H1 (cell line): ENCODE data around the gene STOML2. TPM values are rescaled to one million over a fixed set of nuclear protein-coding genes. Genes with fewer than 3 reads are reported as not detected.

Source experiments
- CTCF ChIA-PET: fragments of 300-600 bp; sonication (Branson Sonifier 250); formaldehyde crosslinking; loops from one replicate; lab custom pipeline; 2021; ENCODE audit not compliant: partially characterized antibody; lab: Charles Lee
- POLR2A ChIA-PET: fragments of 300-600 bp; sonication (Branson Sonifier 250); formaldehyde crosslinking; loops from one replicate; lab custom pipeline; 2021; ENCODE audit warnings: inconsistent platforms; ENCODE audit not compliant: partially characterized antibody; lab: Charles Lee
- DNase-seq, 2 experiments: peaks; one replicate each; pipeline versions ENCODE4 v3.0.0 to v3.0.0-alpha.2; 2010 to 2022; ENCODE audit warnings: low spot score in 2 of 2, low read depth in 1 of 2, mixed read lengths in 1 of 2
- FAIRE-seq: peaks from 2 replicates; lab custom pipeline; 2011; peaks lifted over from hg19 to GRCh38; lab: Jason Lieb, UNC
- H2AFZ ChIP-seq: 2 replicates; pipeline ENCODE4 v1.8.1; 2012; ENCODE audit warnings: low read length, inconsistent platforms
- H2AK5ac ChIP-seq: 2 replicates; pipeline ENCODE4 v1.6.1; 2013; ENCODE audit warnings: low read depth, low read length
- H2BK120ac ChIP-seq: replicated peaks from 2 replicates; pipeline ENCODE3; 2013; ENCODE audit warnings: low read depth, low read length, inconsistent platforms
- H2BK12ac ChIP-seq: 2 replicates; pipeline ENCODE4 v1.6.1; 2013; ENCODE audit warnings: low read depth, low read length
- H2BK15ac ChIP-seq: 2 replicates; pipeline ENCODE4 v1.6.1; 2013; ENCODE audit warnings: low read length
- H2BK20ac ChIP-seq: 2 replicates; pipeline ENCODE4 v1.6.1; 2013; ENCODE audit warnings: low read length
- H2BK5ac ChIP-seq: 2 replicates; pipeline ENCODE4 v1.6.1; 2013; ENCODE audit warnings: low read depth, low read length
- H3K14ac ChIP-seq: 2 replicates; pipeline ENCODE4 v1.6.1; 2013; ENCODE audit warnings: inconsistent platforms; ENCODE audit not compliant: insufficient read length
- H3K18ac ChIP-seq: 2 replicates; pipeline ENCODE4 v1.6.1; 2013; ENCODE audit warnings: low read length; ENCODE audit errors: extremely low read depth
- H3K23ac ChIP-seq: 2 replicates; pipeline ENCODE4 v1.6.1; 2013; ENCODE audit warnings: inconsistent platforms; ENCODE audit not compliant: insufficient read length
- H3K23me2 ChIP-seq: 2 replicates; pipeline ENCODE4 v1.6.1; 2013; ENCODE audit warnings: low read depth, low read length
- H3K27ac ChIP-seq: 2 replicates; pipeline ENCODE4 v1.6.1; 2011; ENCODE audit warnings: low read depth, low read length, inconsistent platforms
- H3K27me3 ChIP-seq, 4 experiments: replicated peaks in 1 of 4; 1 replicate in 1 of 4; 2 replicates in 3 of 4; pipeline versions ENCODE4 v1.6.1 to v1.8.1; 2011 to 2013; ENCODE audit warnings: low read length in 3 of 4, mild to moderate bottlenecking in 3 of 4, inconsistent platforms in 2 of 4, mixed read lengths in 2 of 4, moderate library complexity in 1 of 4; ENCODE audit not compliant: control insufficient read depth in 3 of 4, insufficient read depth in 3 of 4; ENCODE audit errors: extremely low read depth in 1 of 4
- H3K36me3 ChIP-seq, 4 experiments: 2 replicates each; pipeline versions ENCODE4 v1.6.1 to v1.8.1; 2011 to 2013; ENCODE audit warnings: mild to moderate bottlenecking in 4 of 4, low read length in 3 of 4, moderate library complexity in 2 of 4, control low read depth in 1 of 4, inconsistent platforms in 1 of 4; ENCODE audit not compliant: insufficient read depth in 4 of 4, control insufficient read depth in 2 of 4
- H3K4ac ChIP-seq: replicated peaks from 2 replicates; pipeline ENCODE3; 2013; ENCODE audit warnings: low read length, low read depth, mixed read lengths, inconsistent platforms; ENCODE audit not compliant: insufficient read length
- H3K4me1 ChIP-seq, 4 experiments: replicated peaks in 1 of 4; 1 replicate in 1 of 4; 2 replicates in 3 of 4; pipeline versions ENCODE4 v1.6.1 to v1.8.1; 2011 to 2013; ENCODE audit warnings: low read length in 3 of 4, inconsistent platforms in 2 of 4, mixed read lengths in 1 of 4; ENCODE audit not compliant: insufficient read depth in 4 of 4, control insufficient read depth in 3 of 4
- H3K4me2 ChIP-seq, 2 experiments: 2 replicates each; pipeline versions ENCODE4 v1.6.1 to v1.8.1; 2011 to 2013; ENCODE audit warnings: low read depth in 2 of 2, low read length in 2 of 2, control low read depth in 1 of 2, inconsistent platforms in 1 of 2, mild to moderate bottlenecking in 1 of 2; ENCODE audit not compliant: insufficient read depth in 1 of 2
- H3K4me3 ChIP-seq, 4 experiments: fragments of 200-600, 300-600 bp in 1 of 4; sonication (generic), shearing (Covaris generic), sonication (Bioruptor Twin) in 1 of 4; 2 replicates each; pipeline versions ENCODE4 v1.5.1 to v1.8.1; 2011 to 2016; ENCODE audit warnings: low read length in 4 of 4, low read depth in 3 of 4, control low read depth in 2 of 4, inconsistent platforms in 2 of 4, mild to moderate bottlenecking in 2 of 4, mixed read lengths in 1 of 4, moderate library complexity in 1 of 4; ENCODE audit not compliant: insufficient read depth in 2 of 4; ENCODE audit errors: extremely low read depth in 1 of 4
- H3K56ac ChIP-seq: replicated peaks from 2 replicates; pipeline ENCODE3; 2013; ENCODE audit warnings: low read depth, mild to moderate bottlenecking, mixed read lengths, low read length, inconsistent platforms; ENCODE audit not compliant: insufficient read length
- H3K79me1 ChIP-seq: 2 replicates; pipeline ENCODE4 v1.6.1; 2013; ENCODE audit warnings: low read depth, low read length, control low read depth
- H3K79me2 ChIP-seq, 2 experiments: 2 replicates each; pipeline versions ENCODE4 v1.6.1 to v1.8.1; 2012 to 2013; ENCODE audit warnings: low read length in 2 of 2, mild to moderate bottlenecking in 2 of 2, inconsistent platforms in 1 of 2; ENCODE audit not compliant: insufficient read depth in 2 of 2, control insufficient read depth in 1 of 2
- H3K9ac ChIP-seq, 4 experiments: replicated peaks in 1 of 4; 1 replicate in 1 of 4; 2 replicates in 3 of 4; pipeline versions ENCODE4 v1.6.1 to v1.8.1; 2011 to 2013; ENCODE audit warnings: low read depth in 3 of 4, low read length in 3 of 4, control low read depth in 2 of 4, mild to moderate bottlenecking in 2 of 4, moderate library complexity in 2 of 4, inconsistent platforms in 1 of 4; ENCODE audit errors: extremely low read depth in 1 of 4
- H3K9me3 ChIP-seq, 2 experiments: 2 replicates each; pipeline versions ENCODE4 v1.6.1 to v1.8.1; 2012 to 2013; ENCODE audit warnings: mild to moderate bottlenecking in 2 of 2, moderate library complexity in 2 of 2, control low read depth in 1 of 2, inconsistent platforms in 1 of 2, low read depth in 1 of 2, low read length in 1 of 2, mixed read lengths in 1 of 2; ENCODE audit not compliant: insufficient read depth in 2 of 2
- H4K20me1 ChIP-seq, 2 experiments: replicated peaks in 1 of 2; 2 replicates each; pipeline versions ENCODE3 to v1.8.1; 2011 to 2013; ENCODE audit warnings: inconsistent platforms in 2 of 2, low read length in 2 of 2, mild to moderate bottlenecking in 1 of 2; ENCODE audit not compliant: insufficient read depth in 2 of 2, control insufficient read depth in 1 of 2
- H4K5ac ChIP-seq: 2 replicates; pipeline ENCODE4 v1.6.1; 2013; ENCODE audit warnings: low read length, low read depth, mixed read lengths, inconsistent platforms; ENCODE audit not compliant: insufficient read length
- H4K8ac ChIP-seq: 2 replicates; pipeline ENCODE4 v1.8.0; 2013; ENCODE audit warnings: mild to moderate bottlenecking, moderate library complexity, low read length, inconsistent platforms; ENCODE audit not compliant: insufficient read depth; ENCODE audit errors: extremely low read depth
- H4K91ac ChIP-seq: replicated peaks from 2 replicates; pipeline ENCODE3; 2013; ENCODE audit warnings: low read length, mixed read lengths, inconsistent platforms; ENCODE audit not compliant: insufficient read length
- BACH1 ChIP-seq: IDR thresholded peaks from 2 replicates; pipeline ENCODE4 v1.6.1; 2012; ENCODE audit warnings: low read length, improper control_type of control experiment
- SRF ChIP-seq: IDR thresholded peaks from 2 replicates; pipeline ENCODE4 v1.6.1; 2011; ENCODE audit warnings: mild to moderate bottlenecking, low read depth, low read length, moderate library complexity
- YY1 ChIP-seq: IDR thresholded peaks from 2 replicates; pipeline ENCODE4 v1.6.1; 2011; ENCODE audit warnings: low read depth, mild to moderate bottlenecking, low read length
- WGBS, 2 experiments: shearing (Covaris generic) in 1 of 2; methylation state at CpG; one replicate each; pipeline versions ENCODE4 v1.1.6 to v1.1.7; 2013 to 2015; ENCODE audit warnings: low lambda C conversion rate in 2 of 2, mixed read lengths in 2 of 2, inconsistent platforms in 1 of 2, low coverage in 1 of 2, missing lambda C conversion rate in 1 of 2; ENCODE audit not compliant: insufficient replicate concordance in 2 of 2, insufficient coverage in 1 of 2, insufficient read length in 1 of 2; ENCODE audit errors: extremely low coverage in 1 of 2, missing lambda C conversion rate in 1 of 2; 5-methylcytosine and 5-hydroxymethylcytosine counted together
- polyA plus RNA-seq, 7 experiments: library from polyadenylated mRNA; depleted of rRNA in 3 of 7; stranded (reverse) in 5 of 7; unstranded in 2 of 7; fragments of >200 nt in 5 of 7; fragments of 200-250 nt in 2 of 7; gene quantifications; 1 replicate in 5 of 7; 2 replicates in 1 of 7; 4 replicates in 1 of 7; pipeline versions ENCODE4 v1.2.1 to v1.2.3, GENCODE V29; 2011 to 2013; ENCODE audit warnings: missing spikeins in 2 of 7, mixed read lengths in 2 of 7
- total RNA-seq: library from RNA; stranded (reverse); fragmentation: NEBNext Ultra II Directional; extraction: Animal tissue kit (Norgen Biotek cat#: 25700); gene quantifications from 2 replicates; pipeline ENCODE4 v1.2.1, GENCODE V29; 2021

The STOML2 gene
- total and polyA plus RNA-seq, 2 of the 8 experiments (the other 6 are each of a cell fraction or from before 2014, with no cell fraction given), result 203 to 256 TPM

- H3K56ac ChIP-seq, result no peak overlapping the region
- H2BK15ac ChIP-seq, result no peak overlapping the region
- no peak overlapping the region for H4K5ac ChIP-seq
- peaks cover 19 to 42% (median 36%) of the 10 kb centered on the region in 4 experiments for H3K36me3 ChIP-seq
- 92% methylated on average over 8 of the region's 8 CpGs; no CpG with 5 or more reads in 1 of the 2 experiments for WGBS, 2 experiments
- no peak overlapping the region for H3K27ac ChIP-seq
- no peak overlapping the region for H2AK5ac ChIP-seq
- H3K4me1 ChIP-seq, result peaks cover 6 to 24% (median 10%) of the 10 kb centered on the region in 4 experiments
- no peak overlapping the region for H2BK12ac ChIP-seq
- H3K4ac ChIP-seq, result no peak overlapping the region
- H3K4me2 ChIP-seq, result no peak overlapping the region
- peaks cover 23 to 45% of the 10 kb centered on the region in 2 experiments for H3K79me2 ChIP-seq
- POLR2A ChIA-PET, result interaction anchor here (0.9 to 17.6 kb wide), 2 partner anchors 23 to 24 kb away, joined by 4 to 440 read pairs; partner anchors contain the start of genes PIGO and STOML2
- no peak overlapping the region for H3K18ac ChIP-seq
- H2BK120ac ChIP-seq, result no peak overlapping the region
- no peak overlapping the region for H4K91ac ChIP-seq
- H3K23me2 ChIP-seq, result peaks cover 15% of the 10 kb centered on the region; the same call in 1 of the 2 replicates
- no peak overlapping the region for H4K8ac ChIP-seq
- H3K9ac ChIP-seq, result no peak overlapping the region
- H3K9me3 ChIP-seq, result no peaks in the 10 kb centered on the region
- H2BK5ac ChIP-seq, result no peak overlapping the region
- TF ChIP-seq YY1 (no peak), BACH1 (no peak), SRF (no peak)
- TF ChIP-seq, all 59 proteins: peak for 0
- DNase-seq, result no peak
- Histone ChIP-seq H3K27me3 (no peaks in the 10 kb centered on the region), H3K79me1 (peaks cover 8% of the 10 kb centered on the region), H3K4me3 (no peak overlapping the region), H2BK20ac (no peak overlapping the region), H3K14ac (no peak overlapping the region), H4K20me1 (peaks cover 5 to 12% of the 10 kb centered on the region in 2 experiments), H3K23ac (no peak overlapping the region), H2AFZ (no peak overlapping the region)
- CTCF ChIA-PET, result no interaction called here
- no peak for FAIRE-seq
Observed at GRCh38 chr9:35074791-35075190, 28.1 kb downstream of the STOML2 start.
